HepG2 (cell line): ENCODE measurements around the gene ACTN2. TPM values are rescaled to one million over a fixed set of nuclear protein-coding genes. Genes with fewer than 3 reads are reported as not detected.

Experiments used
- ATAC-seq: fragments of 200-7000 bp; cut with Tn5 transposase; 3 replicates; pipeline ENCODE4 v1.9.1; 2020; ENCODE audit warnings: mild to moderate bottlenecking, moderate library complexity
- BruUV-seq: library from RNA; stranded (reverse); fragments of 400-500 nt; replicated peaks from 2 replicates; lab custom pipeline; 2021; lab: Mats Ljungman, UMichigan
- CTCF ChIA-PET: fragments of 300-600 bp; formaldehyde crosslinking; extraction: SDS; loops from one replicate; lab custom pipeline; 2021; ENCODE audit warnings: low total read pairs, inconsistent platforms, low intra/inter-chr PET ratio; lab: Yijun Ruan, JAX
- POLR2A ChIA-PET: fragments of 350-600 bp; sonication (Branson Sonifier 250); formaldehyde crosslinking; loops from one replicate; lab custom pipeline; 2020; ENCODE audit warnings: antibody characterized with exemption, inconsistent platforms; lab: Yijun Ruan, JAX
- DNase-seq: peaks from one replicate; pipeline ENCODE4 v3.0.0-alpha.2; 2015; ENCODE audit warnings: low spot score
- FAIRE-seq: peaks from 3 replicates; lab custom pipeline; 2011; peaks lifted over from hg19 to GRCh38; lab: Jason Lieb, UNC
- H2AFZ ChIP-seq: one replicate; pipeline ENCODE4 v1.6.1; 2011; ENCODE audit warnings: low read length, inconsistent platforms
- H3K27ac ChIP-seq: fragments of 300-600 bp; 3 replicates; pipeline ENCODE4 v1.8.0; 2011; ENCODE audit warnings: mixed run types, mild to moderate bottlenecking, mixed read lengths, low read length, inconsistent platforms; ENCODE audit not compliant: insufficient read depth; ENCODE audit errors: extremely low read length
- H3K27me3 ChIP-seq, 2 experiments: fragments of 200-600 bp in 1 of 2; 2 replicates in 1 of 2; 3 replicates in 1 of 2; pipeline versions ENCODE4 v1.6.0 to v1.8.0; 2011; ENCODE audit warnings: low read length in 2 of 2, mild to moderate bottlenecking in 2 of 2, moderate library complexity in 2 of 2, inconsistent platforms in 1 of 2; ENCODE audit not compliant: insufficient read depth in 2 of 2, control insufficient read depth in 1 of 2
- H3K36me3 ChIP-seq, 2 experiments: fragments of 200-600 bp in 1 of 2; replicated peaks in 1 of 2; 2 replicates in 1 of 2; 3 replicates in 1 of 2; pipeline versions ENCODE4 v1.5.1 to v1.8.0; 2011; ENCODE audit warnings: low read length in 2 of 2, inconsistent platforms in 1 of 2; ENCODE audit not compliant: insufficient read depth in 2 of 2, control insufficient read depth in 1 of 2
- H3K4me1 ChIP-seq: 2 replicates; pipeline ENCODE4 v1.5.1; 2012; ENCODE audit warnings: low read length, inconsistent platforms; ENCODE audit not compliant: insufficient read depth
- H3K4me2 ChIP-seq: 2 replicates; pipeline ENCODE4 v1.6.0; 2011; ENCODE audit warnings: low read depth, low read length, inconsistent platforms
- H3K4me3 ChIP-seq, 3 experiments: fragments of 200-600 bp in 1 of 3; sonication (generic), shearing (Covaris generic) in 1 of 3; replicated peaks in 1 of 3; 2 replicates each; pipeline ENCODE4 v1.5.1; 2011 to 2016; ENCODE audit warnings: low read length in 3 of 3, inconsistent platforms in 2 of 3, low read depth in 2 of 3, mild to moderate bottlenecking in 2 of 3, control low read depth in 1 of 3, mixed read lengths in 1 of 3; ENCODE audit not compliant: insufficient read depth in 1 of 3
- H3K79me2 ChIP-seq: one replicate; pipeline ENCODE4 v1.6.1; 2011; ENCODE audit warnings: low read length, inconsistent platforms; ENCODE audit not compliant: insufficient read depth
- H3K9ac ChIP-seq: 2 replicates; pipeline ENCODE4 v1.6.0; 2011; ENCODE audit warnings: mild to moderate bottlenecking, low read depth, low read length, inconsistent platforms; ENCODE audit not compliant: insufficient read depth
- H3K9me3 ChIP-seq: 2 replicates; pipeline ENCODE4 v1.5.1; 2012; ENCODE audit warnings: mild to moderate bottlenecking, low read length
- H4K20me1 ChIP-seq: 2 replicates; pipeline ENCODE4 v1.6.0; 2011; ENCODE audit warnings: inconsistent platforms, mild to moderate bottlenecking, low read length, moderate library complexity; ENCODE audit not compliant: insufficient read depth
- CHD4 ChIP-seq: fragments of 200-600 bp; sonication (generic); IDR thresholded peaks from 2 replicates; pipeline ENCODE4 v1.7.0; 2017; ENCODE audit warnings: mild to moderate bottlenecking, low read length, borderline replicate concordance
- IRF9 ChIP-seq: sonication (generic); formaldehyde crosslinking; IDR thresholded peaks from 2 replicates; pipeline ENCODE4 v1.8.0; 2022; ENCODE audit warnings: missing genetic modification reagents, mild to moderate bottlenecking, borderline replicate concordance
- KDM4B ChIP-seq: sonication (generic); formaldehyde crosslinking; IDR thresholded peaks from 2 replicates; pipeline ENCODE4 v1.4.0; 2020; ENCODE audit warnings: missing genetic modification reagents
- MATR3 ChIP-seq: sonication (generic); formaldehyde crosslinking; IDR thresholded peaks from 2 replicates; pipeline ENCODE4 v1.4.0; 2020; ENCODE audit warnings: missing genetic modification reagents
- PBX2 ChIP-seq: IDR thresholded peaks from 2 replicates; pipeline ENCODE4 v1.6.1; 2016; ENCODE audit warnings: control low read depth
- RARA ChIP-seq: IDR thresholded peaks from 2 replicates; pipeline ENCODE4 v1.6.1; 2016; ENCODE audit warnings: missing genetic modification reagents, missing compliant biosample characterization
- RELA ChIP-seq: sonication (generic); formaldehyde crosslinking; IDR thresholded peaks from 2 replicates; pipeline ENCODE4 v1.4.0; 2020; ENCODE audit warnings: missing genetic modification reagents
- SMARCC2 ChIP-seq: fragments of 450-650 bp; IDR thresholded peaks from 2 replicates; pipeline ENCODE4 v1.6.1; 2017; ENCODE audit warnings: antibody characterized with exemption, mild to moderate bottlenecking
- TCF12 ChIP-seq, 2 experiments: fragments of 450-650 bp in 1 of 2; sonication (generic) in 1 of 2; formaldehyde crosslinking in 1 of 2; IDR thresholded peaks; 2 replicates each; pipeline versions ENCODE4 v1.6.1 to v1.8.0; 2017 to 2022; ENCODE audit warnings: antibody characterized with exemption in 1 of 2, mild to moderate bottlenecking in 1 of 2, missing genetic modification reagents in 1 of 2, moderate library complexity in 1 of 2
- ZBTB10 ChIP-seq: sonication (generic); formaldehyde crosslinking; IDR thresholded peaks from 2 replicates; pipeline ENCODE4 v1.4.0; 2020; ENCODE audit warnings: missing genetic modification reagents, borderline replicate concordance
- ZMYM4 ChIP-seq: sonication (generic); formaldehyde crosslinking; IDR thresholded peaks from 2 replicates; pipeline ENCODE4 v1.8.1; 2023; ENCODE audit warnings: mild to moderate bottlenecking, missing genetic modification reagents
- ZNF350 ChIP-seq: sonication (generic); formaldehyde crosslinking; IDR thresholded peaks from 2 replicates; pipeline ENCODE4 v1.4.0; 2020; ENCODE audit warnings: mild to moderate bottlenecking, low read depth, missing genetic modification reagents, borderline replicate concordance
- ZNF569 ChIP-seq: sonication (generic); formaldehyde crosslinking; IDR thresholded peaks from 2 replicates; pipeline ENCODE4 v1.5.0; 2020; ENCODE audit warnings: mild to moderate bottlenecking, missing genetic modification reagents, moderate library complexity, borderline replicate concordance
- ZNF788 ChIP-seq: sonication (generic); formaldehyde crosslinking; IDR thresholded peaks from 2 replicates; pipeline ENCODE4 v1.5.0; 2020; ENCODE audit warnings: mild to moderate bottlenecking, missing genetic modification reagents, borderline replicate concordance
- WGBS: methylation state at CpG from one replicate; pipeline ENCODE4 v1.1.6; 2017; ENCODE audit warnings: low lambda C conversion rate; 5-methylcytosine and 5-hydroxymethylcytosine counted together
- in situ Hi-C: cut with HindIII; loops from 2 replicates; pipeline ENCODE4 v1.10.0; 2017; ENCODE audit warnings: low pct_unique_long_range_greater_than_20kb; ENCODE audit not compliant: extremely low pct_ligation_motif_present
- intact Hi-C: fragments of 100-400 bp; cut with micrococcal nuclease; formaldehyde crosslinking; loops from one replicate; pipeline ENCODE4 v1.10.0; 2022; ENCODE audit not compliant: unreplicated experiment
- polyA plus RNA-seq, 8 experiments: library from polyadenylated mRNA; depleted of rRNA in 3 of 8; stranded (reverse) in 7 of 8; unstranded in 1 of 8; fragments of >200 nt; fragmentation: Illumina TruSeq in 4 of 8; extraction: Trizol in 4 of 8; gene quantifications; 2 replicates each; pipeline versions ENCODE4 v1.2.1 to v1.2.3, GENCODE V29; 2011 to 2016; ENCODE audit warnings: low read depth in 4 of 8, missing spikeins in 1 of 8, mixed read lengths in 1 of 8; ENCODE audit not compliant: insufficient read depth in 1 of 8
- total RNA-seq, 5 experiments: library from RNA; depleted of rRNA; stranded (reverse); fragments of >200 nt; fragmentation: Illumina TruSeq; extraction: Trizol; gene quantifications; 2 replicates each; pipeline ENCODE4 v1.2.3, GENCODE V29; 2016; ENCODE audit warnings: low read depth in 1 of 5

Gene ACTN2
- total and polyA plus RNA-seq, 2 of the 13 experiments (the other 11 are each of a cell fraction or from before 2014, with no cell fraction given): 0.04 to 0.13 TPM

- TF ChIP-seq PBX2 (CRISPR knock-in tag) (no peak), SMARCC2 (no peak), ZNF350 (CRISPR knock-in tag) (no peak), MATR3 (no peak), ZMYM4 (CRISPR knock-in tag) (no peak)
These were observed 26.3 kb upstream of the ACTN2 start (continued) for GRCh38 chr1:236659792-236660587.

GRCh38 chr1:236663934-236664333 is 22.4 kb upstream of the ACTN2 start:
- Histone ChIP-seq H4K20me1 (no peaks in the 10 kb centered on the region), H3K79me2 (no peaks in the 10 kb centered on the region), H3K4me1 (no peaks in the 10 kb centered on the region), H2AFZ (no peak overlapping the region), H3K27ac (no peak overlapping the region), H3K9ac (no peak overlapping the region), H3K27me3 (peaks cover 0 to 10% of the 10 kb centered on the region in 2 experiments; a peak in 2 of 5 replicates), H3K9me3 (no peaks in the 10 kb centered on the region)
- no TSS peak for BruUV-seq
- in situ Hi-C loops (no loop called here), intact Hi-C loops (no loop called here)
- DNase-seq (no peak), FAIRE-seq (no peak)
- WGBS: 0% methylated on average over 1 of the region's 1 CpG
- POLR2A ChIA-PET: no interaction called here
- CTCF ChIA-PET: no interaction called here
- TF ChIP-seq ZBTB10 (CRISPR knock-in tag) (no peak), RELA (CRISPR knock-in tag) (no peak), TCF12 (IDR thresholded peaks at IDR 0.05) (no peak), TCF12 (CRISPR knock-in tag; IDR thresholded peaks at IDR 0.05) (no peak), CHD4 (no peak), ZNF569 (CRISPR knock-in tag) (no peak), KDM4B (CRISPR knock-in tag) (no peak), RARA (CRISPR knock-in tag) (no peak), ZNF788 (CRISPR knock-in tag) (no peak), IRF9 (CRISPR knock-in tag) (no peak)
- TF ChIP-seq, all 625 proteins: peak for 0
- Histone ChIP-seq H3K36me3 (no peaks in the 10 kb centered on the region), H3K4me3 (no peak overlapping the region), H3K4me2 (no peak overlapping the region)
- ATAC-seq: no peak
